ENCODE measurements around the gene RAB11B. TPM values are rescaled to one million over a fixed set of nuclear protein-coding genes. Genes with fewer than 3 reads are reported as not detected.

Gene RAB11B
- total and polyA plus RNA-seq, 2 of the 13 experiments (the other 11 are each of a cell fraction or from before 2014, with no cell fraction given) = 6.0 to 28.4 TPM

DNA sequence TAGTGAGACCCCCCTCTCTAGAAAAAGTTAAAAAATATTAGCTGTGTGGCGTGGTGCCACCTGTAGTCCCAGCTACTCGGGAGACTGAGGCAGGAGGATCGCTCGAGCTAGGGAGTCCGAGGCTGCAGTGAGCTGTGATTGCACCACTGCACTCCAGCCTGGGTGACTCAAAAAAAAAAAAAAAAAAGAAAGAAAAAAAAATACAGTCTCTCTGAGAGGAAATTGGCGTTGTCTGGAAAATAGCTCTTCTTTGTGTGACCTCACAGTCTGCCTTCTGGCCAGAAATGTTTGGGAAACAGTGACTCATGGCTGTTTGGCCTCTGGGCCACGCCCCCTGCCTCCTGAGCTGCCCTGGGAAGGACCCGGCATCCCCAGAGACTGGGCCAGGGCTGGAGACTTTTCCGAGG lies 33.7 kb downstream of the RAB11B start (continued):
- TF ChIP-seq, protein P1, sequence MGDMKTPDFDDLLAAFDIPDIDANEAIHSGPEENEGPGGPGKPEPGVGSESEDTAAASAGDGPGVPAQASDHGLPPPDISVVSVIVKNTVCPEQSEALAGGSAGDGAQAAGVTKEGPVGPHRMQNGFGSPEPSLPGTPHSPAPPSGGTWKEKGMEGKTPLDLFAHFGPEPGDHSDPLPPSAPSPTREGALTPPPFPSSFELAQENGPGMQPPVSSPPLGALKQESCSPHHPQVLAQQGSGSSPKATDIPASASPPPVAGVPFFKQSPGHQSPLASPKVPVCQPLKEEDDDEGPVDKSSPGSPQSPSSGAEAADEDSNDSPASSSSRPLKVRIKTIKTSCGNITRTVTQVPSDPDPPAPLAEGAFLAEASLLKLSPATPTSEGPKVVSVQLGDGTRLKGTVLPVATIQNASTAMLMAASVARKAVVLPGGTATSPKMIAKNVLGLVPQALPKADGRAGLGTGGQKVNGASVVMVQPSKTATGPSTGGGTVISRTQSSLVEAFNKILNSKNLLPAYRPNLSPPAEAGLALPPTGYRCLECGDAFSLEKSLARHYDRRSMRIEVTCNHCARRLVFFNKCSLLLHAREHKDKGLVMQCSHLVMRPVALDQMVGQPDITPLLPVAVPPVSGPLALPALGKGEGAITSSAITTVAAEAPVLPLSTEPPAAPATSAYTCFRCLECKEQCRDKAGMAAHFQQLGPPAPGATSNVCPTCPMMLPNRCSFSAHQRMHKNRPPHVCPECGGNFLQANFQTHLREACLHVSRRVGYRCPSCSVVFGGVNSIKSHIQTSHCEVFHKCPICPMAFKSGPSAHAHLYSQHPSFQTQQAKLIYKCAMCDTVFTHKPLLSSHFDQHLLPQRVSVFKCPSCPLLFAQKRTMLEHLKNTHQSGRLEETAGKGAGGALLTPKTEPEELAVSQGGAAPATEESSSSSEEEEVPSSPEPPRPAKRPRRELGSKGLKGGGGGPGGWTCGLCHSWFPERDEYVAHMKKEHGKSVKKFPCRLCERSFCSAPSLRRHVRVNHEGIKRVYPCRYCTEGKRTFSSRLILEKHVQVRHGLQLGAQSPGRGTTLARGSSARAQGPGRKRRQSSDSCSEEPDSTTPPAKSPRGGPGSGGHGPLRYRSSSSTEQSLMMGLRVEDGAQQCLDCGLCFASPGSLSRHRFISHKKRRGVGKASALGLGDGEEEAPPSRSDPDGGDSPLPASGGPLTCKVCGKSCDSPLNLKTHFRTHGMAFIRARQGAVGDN (CRISPR knock-in tag; IDR thresholded peaks at IDR 0.05) = peak; percentile 67
- no peak for TF ChIP-seq ZSCAN9 (CRISPR knock-in tag; IDR thresholded peaks at IDR 0.05; ENCODE audit: borderline replicate concordance)
- no peak for TF ChIP-seq ZBTB1 (CRISPR knock-in tag; IDR thresholded peaks at IDR 0.05; ENCODE audit: borderline replicate concordance)
- TF ChIP-seq, protein P2, sequence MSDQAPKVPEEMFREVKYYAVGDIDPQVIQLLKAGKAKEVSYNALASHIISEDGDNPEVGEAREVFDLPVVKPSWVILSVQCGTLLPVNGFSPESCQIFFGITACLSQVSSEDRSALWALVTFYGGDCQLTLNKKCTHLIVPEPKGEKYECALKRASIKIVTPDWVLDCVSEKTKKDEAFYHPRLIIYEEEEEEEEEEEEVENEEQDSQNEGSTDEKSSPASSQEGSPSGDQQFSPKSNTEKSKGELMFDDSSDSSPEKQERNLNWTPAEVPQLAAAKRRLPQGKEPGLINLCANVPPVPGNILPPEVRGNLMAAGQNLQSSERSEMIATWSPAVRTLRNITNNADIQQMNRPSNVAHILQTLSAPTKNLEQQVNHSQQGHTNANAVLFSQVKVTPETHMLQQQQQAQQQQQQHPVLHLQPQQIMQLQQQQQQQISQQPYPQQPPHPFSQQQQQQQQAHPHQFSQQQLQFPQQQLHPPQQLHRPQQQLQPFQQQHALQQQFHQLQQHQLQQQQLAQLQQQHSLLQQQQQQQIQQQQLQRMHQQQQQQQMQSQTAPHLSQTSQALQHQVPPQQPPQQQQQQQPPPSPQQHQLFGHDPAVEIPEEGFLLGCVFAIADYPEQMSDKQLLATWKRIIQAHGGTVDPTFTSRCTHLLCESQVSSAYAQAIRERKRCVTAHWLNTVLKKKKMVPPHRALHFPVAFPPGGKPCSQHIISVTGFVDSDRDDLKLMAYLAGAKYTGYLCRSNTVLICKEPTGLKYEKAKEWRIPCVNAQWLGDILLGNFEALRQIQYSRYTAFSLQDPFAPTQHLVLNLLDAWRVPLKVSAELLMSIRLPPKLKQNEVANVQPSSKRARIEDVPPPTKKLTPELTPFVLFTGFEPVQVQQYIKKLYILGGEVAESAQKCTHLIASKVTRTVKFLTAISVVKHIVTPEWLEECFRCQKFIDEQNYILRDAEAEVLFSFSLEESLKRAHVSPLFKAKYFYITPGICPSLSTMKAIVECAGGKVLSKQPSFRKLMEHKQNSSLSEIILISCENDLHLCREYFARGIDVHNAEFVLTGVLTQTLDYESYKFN (CRISPR knock-in tag; conservative IDR thresholded peaks at IDR 0.05) = peak; percentile 57; the same call in 1 of the 2 replicates
- TF ChIP-seq, protein P3, sequence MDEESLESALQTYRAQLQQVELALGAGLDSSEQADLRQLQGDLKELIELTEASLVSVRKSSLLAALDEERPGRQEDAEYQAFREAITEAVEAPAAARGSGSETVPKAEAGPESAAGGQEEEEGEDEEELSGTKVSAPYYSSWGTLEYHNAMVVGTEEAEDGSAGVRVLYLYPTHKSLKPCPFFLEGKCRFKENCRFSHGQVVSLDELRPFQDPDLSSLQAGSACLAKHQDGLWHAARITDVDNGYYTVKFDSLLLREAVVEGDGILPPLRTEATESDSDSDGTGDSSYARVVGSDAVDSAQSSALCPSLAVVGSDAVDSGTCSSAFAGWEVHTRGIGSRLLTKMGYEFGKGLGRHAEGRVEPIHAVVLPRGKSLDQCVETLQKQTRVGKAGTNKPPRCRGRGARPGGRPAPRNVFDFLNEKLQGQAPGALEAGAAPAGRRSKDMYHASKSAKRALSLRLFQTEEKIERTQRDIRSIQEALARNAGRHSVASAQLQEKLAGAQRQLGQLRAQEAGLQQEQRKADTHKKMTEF (CRISPR knock-in tag; IDR thresholded peaks at IDR 0.05) = 0 out of 2 replicates have a peak, but pooled peaks have one; percentile 46
- TF ChIP-seq HDAC6 (IDR thresholded peaks at IDR 0.05; ENCODE audit: low read depth, low read length) = no peak
- TF ChIP-seq RCOR2 (CRISPR knock-in tag; IDR thresholded peaks at IDR 0.05) = peak; percentile 80
- no peak for TF ChIP-seq IKZF1 (IDR thresholded peaks at IDR 0.05)
- no peak for TF ChIP-seq ZNF772 (CRISPR knock-in tag; IDR thresholded peaks at IDR 0.05)
- no peak for TF ChIP-seq ZNF264 (CRISPR knock-in tag; IDR thresholded peaks at IDR 0.05)
- TF ChIP-seq SRSF4 (IDR thresholded peaks at IDR 0.05; ENCODE audit: low read depth, low read length, poor library complexity, severe bottlenecking) = no peak
- no peak for TF ChIP-seq RAD51 (IDR thresholded peaks at IDR 0.05; ENCODE audit: borderline replicate concordance)
- TF ChIP-seq ZNF615 (CRISPR knock-in tag; IDR thresholded peaks at IDR 0.05; ENCODE audit: borderline replicate concordance) = no peak
- TF ChIP-seq ZNF775 (CRISPR knock-in tag; IDR thresholded peaks at IDR 0.05; ENCODE audit: borderline replicate concordance) = no peak
- TF ChIP-seq AGO2 (optimal IDR thresholded peaks at IDR 0.05; ENCODE audit: low read depth, low read length) = no peak
- TF ChIP-seq HOXA9 (CRISPR knock-in tag; IDR thresholded peaks at IDR 0.05; ENCODE audit: borderline replicate concordance) = no peak
- no peak for TF ChIP-seq TCF7 (IDR thresholded peaks at IDR 0.05; ENCODE audit: low read depth)
- TF ChIP-seq ZBTB37 (CRISPR knock-in tag; IDR thresholded peaks at IDR 0.05) = no peak
- 0 out of 2 replicates have a peak, but pooled peaks have one; percentile 40 for TF ChIP-seq CREM (IDR thresholded peaks at IDR 0.05)
- no peak for TF ChIP-seq CREM (CRISPR knock-in tag; IDR thresholded peaks at IDR 0.05)
- no peak for TF ChIP-seq ZNF20 (CRISPR knock-in tag; IDR thresholded peaks at IDR 0.05)
- peak; percentile 74 for TF ChIP-seq RARA (CRISPR knock-in tag; IDR thresholded peaks at IDR 0.05)
